Epithelial cell of proximal tubule (primary cell): Measurements from ENCODE around the gene STYX. TPM values are rescaled to one million over a fixed set of nuclear protein-coding genes. Genes with fewer than 3 reads are reported as not detected.

ENCODE experiments used
- DNase-seq: peaks from one replicate; pipeline ENCODE4 v3.0.0-alpha.2; 2011; ENCODE audit warnings: low read depth
- H3K4me3 ChIP-seq: 2 replicates; pipeline ENCODE4 v1.5.1; 2011; ENCODE audit warnings: low read depth, mild to moderate bottlenecking, low read length
- CTCF ChIP-seq: conservative IDR thresholded peaks from 2 replicates; pipeline ENCODE4 v1.5.1; 2012; ENCODE audit warnings: low read depth, mild to moderate bottlenecking, low read length
- total RNA-seq: library from RNA; depleted of rRNA; stranded (reverse); fragments of >200 nt; gene quantifications from 2 replicates; pipeline ENCODE4 v1.2.3, GENCODE V29; 2015

Gene STYX
- total RNA-seq, 1 donor from 2014 or later: 12.2 TPM

- no peak for DNase-seq
- H3K4me3 ChIP-seq: peak overlapping the region; percentile 16
- TF ChIP-seq CTCF: no peak
Measured at GRCh38 chr14:52693532-52693931, 36.4 kb upstream of the STYX start.

- H3K4me3 ChIP-seq: peak overlapping the region; percentile 86
- no peak for TF ChIP-seq CTCF
- DNase-seq: no peak
Measured at GRCh38 chr14:52694761-52695480, 35.0 kb upstream of the STYX start.

- no peak for DNase-seq
- H3K4me3 ChIP-seq: peak within 1 kb of the TSS; percentile 86
- no peak for TF ChIP-seq CTCF
Measured at GRCh38 chr14:52695481-52696091, 34.4 kb upstream of the STYX start, which contains the start of gene ERO1A. Gene ERO1A (minus strand): TSS chr14:52695558. CDS start chr14:52695481, 77 bp downstream.

GRCh38 chr14:52700701-52701172 lies 29.2 kb upstream of the STYX start:
- DNase-seq: peak; percentile 40
- H3K4me3 ChIP-seq: no peak overlapping the region
- TF ChIP-seq CTCF: no peak

- DNase-seq: no peak
- no peak overlapping the region for H3K4me3 ChIP-seq
- no peak for TF ChIP-seq CTCF
Measured at GRCh38 chr14:52701223-52701622, 28.7 kb upstream of the STYX start.

- no peak overlapping the region for H3K4me3 ChIP-seq
- TF ChIP-seq CTCF: no peak
- peak; percentile 86 for DNase-seq
Measured at GRCh38 chr14:52703225-52703624, 26.7 kb upstream of the STYX start.
